CD4-positive, alpha-beta T cell treated with Interleukin-15 for 1 hour (primary cell): ENCODE data around the gene ZBTB7A.
"Not testable (repeated sequence)": the region's sequence is repeated elsewhere in the genome, so short reads cannot be mapped to it uniquely, and the experiment has no call there.

ENCODE experiments used
- DNase-seq: peaks from one replicate; pipeline ENCODE4 v3.0.0-alpha.2; 2020

The ZBTB7A gene

DNA sequence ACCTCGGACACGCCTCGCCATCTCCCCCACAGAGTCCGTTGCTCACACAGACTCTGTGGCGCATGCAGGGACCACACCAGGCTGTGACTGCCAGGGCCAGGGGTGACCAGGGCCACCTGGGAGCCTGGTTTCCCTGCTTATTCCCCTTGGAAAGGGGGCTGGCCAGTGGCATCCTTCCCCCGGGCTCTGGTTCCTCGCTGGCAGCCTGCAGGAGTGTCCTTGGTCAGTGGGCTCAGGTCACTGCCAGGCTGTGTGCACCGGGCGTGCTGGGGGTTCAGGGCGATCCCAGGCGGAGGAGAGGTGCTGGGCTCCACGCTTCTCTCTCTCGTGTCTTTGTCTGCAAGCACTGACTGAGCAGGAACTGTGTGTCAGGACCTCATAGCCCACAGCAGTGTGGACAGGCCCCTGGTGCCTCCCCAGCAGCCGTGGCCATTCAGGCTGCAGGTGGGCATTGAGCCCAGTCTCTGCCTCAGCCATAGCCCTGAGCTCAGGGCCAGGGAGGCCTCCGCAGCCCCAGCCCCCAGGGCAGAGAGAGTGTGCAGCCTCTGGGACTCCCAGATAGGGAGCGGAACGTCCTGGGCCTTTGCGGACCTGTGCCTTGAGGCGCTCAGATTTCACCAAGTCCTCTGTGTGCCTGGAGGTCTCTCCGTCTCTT lies 52.7 kb downstream of the ZBTB7A start:
- no peak for DNase-seq

DNA sequence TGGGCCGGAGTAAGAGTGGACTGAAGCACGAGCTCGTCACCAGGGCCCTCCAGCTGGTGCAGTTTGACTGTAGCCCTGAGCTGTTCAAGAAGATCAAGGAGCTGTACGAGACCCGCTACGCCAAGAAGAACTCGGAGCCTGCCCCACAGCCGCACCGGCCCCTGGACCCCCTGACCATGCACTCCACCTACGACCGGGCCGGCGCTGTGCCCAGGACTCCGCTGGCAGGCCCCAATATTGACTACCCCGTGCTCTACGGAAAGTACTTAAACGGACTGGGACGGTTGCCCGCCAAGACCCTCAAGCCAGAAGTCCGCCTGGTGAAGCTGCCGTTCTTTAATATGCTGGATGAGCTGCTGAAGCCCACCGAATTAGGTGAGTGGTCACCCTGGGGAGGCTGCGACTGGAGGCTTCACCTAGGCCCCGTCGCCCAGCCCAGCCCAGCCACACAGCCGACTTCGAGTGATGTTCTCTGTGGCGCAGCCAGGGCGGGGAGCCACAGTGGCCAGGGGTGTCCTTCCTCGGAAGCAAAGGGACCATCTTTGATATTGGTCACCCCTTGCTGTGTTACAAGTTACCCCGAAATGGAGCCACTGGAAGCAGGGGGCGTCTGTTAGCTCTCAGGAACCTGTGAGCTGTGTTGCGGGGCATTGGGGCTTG lies 53.6 kb downstream of the ZBTB7A start:
- DNase-seq = no peak

DNA sequence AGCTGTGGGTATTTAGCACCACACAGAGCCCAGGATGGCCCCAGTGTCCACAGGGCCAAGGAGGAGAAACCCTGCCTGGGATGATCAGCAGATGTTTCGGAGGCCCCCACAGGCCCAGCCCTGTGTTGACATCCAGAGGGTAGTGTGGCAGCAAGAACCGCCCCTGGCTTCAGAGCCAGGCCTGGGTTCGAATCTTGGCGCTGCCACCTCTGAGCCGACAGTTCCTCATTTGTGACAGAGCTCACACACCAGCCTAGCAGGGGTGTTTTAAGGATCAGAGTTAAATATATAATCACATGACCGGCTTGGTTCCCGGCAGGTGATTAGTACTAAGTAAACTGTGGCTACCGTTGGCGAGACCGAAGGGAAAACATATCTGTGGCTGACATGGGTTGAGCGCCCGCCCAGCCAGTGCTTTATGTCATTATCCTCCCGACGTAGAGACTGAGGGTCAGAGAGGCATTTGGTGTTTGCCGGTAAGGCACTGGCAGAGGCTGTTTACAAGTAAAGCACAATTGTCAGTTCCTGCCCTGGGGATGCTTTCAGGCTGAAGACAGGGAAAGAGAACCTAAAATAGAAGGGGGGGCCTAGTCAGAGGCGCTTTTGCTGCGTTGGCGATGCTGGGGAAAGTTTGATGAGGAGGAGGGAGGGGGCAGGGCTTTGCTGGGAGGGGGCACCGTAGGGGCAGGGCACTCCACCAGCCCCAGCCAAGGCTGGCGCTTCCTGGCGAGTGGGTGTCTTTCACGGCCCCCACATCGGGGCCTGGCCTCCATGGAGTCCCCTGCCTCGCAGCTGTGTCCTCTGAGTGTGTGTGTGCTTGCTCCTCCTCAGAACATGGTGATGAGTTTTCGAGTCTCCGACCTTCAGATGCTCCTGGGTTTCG lies 54.4 kb downstream of the ZBTB7A start:
- no peak for DNase-seq

DNA sequence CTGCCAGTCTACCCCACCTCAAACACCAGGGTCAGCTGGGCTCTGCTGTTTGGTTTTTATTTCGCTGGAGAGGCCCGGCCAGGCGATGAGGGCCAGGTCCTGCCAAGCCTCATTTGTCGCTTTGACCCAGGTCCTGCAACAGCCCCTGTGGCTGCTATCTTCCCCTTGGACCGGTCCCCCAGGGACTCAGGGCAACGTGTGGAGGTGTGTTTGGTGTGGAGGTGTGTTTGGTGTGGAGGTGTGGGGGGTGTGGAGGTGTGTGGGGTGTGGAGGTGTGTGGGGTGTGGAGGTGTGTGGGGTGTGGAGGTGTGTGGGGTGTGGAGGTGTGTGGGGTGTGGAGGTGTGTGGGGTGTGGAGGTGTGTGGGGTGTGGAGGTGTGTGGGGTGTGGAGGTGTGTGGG lies 55.3 kb downstream of the ZBTB7A start:
- not testable (repeated sequence) for DNase-seq

DNA sequence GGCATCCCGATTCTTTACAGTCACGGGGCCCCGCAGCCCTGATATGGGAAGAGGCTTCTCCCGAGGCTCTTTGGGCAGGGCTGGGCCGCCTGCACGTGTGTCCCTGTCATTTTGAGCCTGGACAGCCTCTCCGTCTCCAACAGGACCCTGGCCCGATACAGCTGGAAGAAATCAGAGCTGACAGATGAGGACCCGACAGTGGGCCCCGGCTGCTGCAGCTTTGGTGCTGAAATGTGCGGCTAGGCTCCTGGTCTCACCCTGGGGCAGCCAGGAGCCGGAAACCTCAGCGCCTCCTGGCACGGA lies 55.9 kb downstream of the ZBTB7A start:
- DNase-seq = no peak

DNA sequence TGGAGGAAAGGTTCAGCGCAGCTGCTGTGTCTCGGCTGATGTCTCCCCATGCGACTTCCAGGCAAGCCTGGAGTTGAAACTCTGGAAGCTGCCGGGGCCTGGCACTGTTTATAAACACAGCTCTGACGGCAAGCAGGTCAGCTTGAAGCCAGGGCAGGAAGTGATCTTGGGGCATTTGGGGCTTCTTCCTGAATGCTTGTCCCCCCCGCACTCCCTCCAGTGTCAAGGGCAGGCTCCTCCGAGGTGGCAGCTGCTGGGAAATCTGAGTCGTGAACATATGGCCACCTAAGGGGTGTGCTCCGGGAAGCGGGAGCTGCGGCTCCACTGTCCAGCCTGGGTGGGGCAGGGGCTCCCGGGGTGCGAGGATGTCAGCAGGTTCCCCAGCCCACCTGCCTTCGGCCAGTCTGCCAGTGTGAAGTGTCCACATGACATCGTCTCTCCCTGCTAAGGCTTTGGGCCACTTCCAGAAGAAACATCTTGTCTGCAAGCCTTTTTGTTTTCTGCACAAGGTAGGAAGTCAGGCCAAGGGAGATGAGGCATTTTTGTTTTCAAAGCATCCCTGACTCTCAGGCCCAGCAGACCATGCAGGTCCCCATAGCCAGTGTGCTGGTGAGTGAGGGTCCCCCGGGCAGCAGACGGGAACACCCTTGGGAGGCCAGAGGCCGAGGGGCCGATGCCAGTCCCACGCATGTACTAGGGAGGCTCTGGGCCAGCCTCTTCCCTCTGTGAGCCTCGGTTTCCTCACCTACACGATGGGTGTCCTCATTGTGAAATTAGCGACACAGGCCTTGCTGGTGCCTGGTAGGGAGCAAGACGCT lies 56.5 kb downstream of the ZBTB7A start:
- DNase-seq = no peak

DNA sequence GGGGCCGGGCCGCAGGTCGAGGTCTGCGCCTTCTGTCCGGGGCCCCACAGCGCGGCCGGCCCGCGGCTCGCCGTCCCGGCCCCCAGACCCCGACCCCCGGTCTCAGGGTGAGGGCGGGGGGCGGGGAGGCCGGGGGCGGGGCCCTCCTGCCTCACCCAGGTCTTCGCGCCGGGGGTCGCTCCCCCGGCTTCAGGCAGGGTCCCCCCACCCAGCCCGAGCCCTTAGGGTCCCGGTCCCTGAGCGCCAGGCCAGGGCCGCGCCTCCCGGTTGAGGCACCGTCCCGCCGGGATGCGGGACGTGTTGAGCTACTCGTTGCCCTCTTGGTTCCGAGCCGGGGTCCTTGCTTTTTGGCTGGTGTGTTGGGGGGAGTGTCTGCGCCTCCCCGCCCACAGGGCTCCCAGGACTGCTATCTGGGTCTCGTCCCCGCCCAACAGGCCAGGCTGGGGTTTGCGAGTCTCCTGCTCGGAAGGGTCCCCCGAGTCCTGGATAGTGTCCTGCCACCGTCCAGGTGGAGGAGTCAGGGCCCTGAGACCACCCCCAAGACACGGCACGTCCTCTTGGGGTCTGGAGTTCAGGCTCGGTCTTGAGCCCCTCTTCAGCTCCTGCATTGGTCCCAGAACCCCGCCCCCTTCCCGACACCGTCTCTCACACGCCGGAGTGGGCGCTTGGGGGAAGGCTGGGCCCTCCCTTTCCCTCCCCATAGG lies 58.7 kb downstream of the ZBTB7A start:
- DNase-seq = no peak

DNA sequence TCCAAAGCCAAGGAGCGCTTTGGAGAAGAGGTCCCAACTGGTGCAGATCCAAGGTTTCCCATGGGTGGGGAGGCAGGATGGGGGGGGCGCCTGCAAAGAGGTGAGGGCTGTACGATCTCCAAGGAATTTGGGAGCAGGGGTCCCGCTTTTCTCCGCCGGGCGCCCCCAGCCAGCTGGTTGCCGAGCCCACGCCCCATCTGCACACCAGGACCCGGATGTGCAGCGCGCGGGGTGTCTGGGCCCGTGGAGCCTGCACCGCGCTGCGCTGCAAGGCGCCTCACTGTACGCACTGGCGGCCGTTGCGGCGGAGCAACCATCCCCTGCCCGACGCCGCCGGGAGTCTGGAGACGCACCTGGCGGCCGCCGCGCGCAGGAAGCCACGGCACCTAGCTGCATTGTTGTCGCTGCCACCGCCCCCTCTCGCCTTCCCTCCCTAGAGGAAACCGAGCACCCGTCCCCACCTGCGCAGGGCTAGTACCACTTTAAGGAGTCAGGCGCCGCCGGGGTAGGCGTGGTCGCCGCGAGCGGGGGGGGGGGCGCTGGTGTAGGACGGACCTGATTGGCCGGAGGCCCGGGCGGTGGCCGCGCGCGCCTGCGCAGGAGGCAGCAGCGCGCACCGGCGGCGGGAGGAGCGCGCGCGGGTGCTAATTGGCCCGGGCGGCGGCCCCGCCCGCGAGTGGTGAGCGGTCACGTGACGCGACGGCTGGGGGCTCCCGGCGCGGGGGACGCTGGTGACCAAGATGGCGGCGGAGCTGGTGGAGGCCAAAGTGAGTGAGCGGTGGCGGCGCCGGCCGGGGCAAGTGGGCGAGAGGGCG lies 59.5 kb downstream of the ZBTB7A start, which contains the start of gene PIAS4:
Gene PIAS4 (plus strand): TSS at position 716 of the 815 bp plus-strand sequence. CDS start 25 bp downstream, at position 741.
- DNase-seq = peak; percentile 96

DNA sequence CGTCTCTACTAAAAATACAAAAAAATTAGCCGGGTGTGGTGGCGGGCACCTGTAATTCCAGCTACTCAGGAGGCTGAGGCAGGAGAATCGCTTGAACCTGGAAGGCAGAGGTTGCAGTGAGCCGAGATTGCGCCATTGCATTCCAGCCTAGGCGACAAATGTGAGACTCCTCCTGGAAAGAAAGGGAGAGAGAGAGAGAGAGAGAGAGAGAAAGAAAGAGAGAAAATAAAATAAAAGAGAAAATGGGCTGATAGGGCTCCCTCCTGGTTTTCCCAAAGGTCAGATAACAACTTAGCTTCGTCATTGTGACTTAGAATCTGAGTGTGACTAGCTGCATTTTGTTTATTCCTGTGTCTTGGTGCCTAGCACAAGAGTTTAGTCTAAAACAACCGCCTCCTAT lies 61.3 kb downstream of the ZBTB7A start:
- not testable (repeated sequence) for DNase-seq

DNA sequence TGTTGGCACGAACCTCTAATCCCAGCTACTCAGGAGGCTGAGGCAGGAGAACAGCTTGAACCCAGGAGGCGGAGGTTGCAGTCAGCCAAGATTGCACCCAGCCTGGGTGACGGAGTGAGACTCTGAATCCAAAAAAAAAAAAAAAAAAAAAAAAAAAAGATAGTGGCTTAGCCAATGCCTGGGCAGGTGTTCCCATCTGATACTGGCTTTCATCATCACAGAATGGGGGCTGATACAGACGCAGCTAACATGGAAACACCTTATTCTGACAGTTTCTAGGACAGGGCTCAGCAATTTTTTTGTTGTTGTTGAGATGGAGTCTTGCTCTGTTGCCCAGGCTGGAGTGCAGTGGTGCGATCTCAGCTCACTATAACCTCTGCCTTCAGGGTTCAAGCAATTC lies 65.9 kb downstream of the ZBTB7A start:
- not testable (repeated sequence) for DNase-seq

DNA sequence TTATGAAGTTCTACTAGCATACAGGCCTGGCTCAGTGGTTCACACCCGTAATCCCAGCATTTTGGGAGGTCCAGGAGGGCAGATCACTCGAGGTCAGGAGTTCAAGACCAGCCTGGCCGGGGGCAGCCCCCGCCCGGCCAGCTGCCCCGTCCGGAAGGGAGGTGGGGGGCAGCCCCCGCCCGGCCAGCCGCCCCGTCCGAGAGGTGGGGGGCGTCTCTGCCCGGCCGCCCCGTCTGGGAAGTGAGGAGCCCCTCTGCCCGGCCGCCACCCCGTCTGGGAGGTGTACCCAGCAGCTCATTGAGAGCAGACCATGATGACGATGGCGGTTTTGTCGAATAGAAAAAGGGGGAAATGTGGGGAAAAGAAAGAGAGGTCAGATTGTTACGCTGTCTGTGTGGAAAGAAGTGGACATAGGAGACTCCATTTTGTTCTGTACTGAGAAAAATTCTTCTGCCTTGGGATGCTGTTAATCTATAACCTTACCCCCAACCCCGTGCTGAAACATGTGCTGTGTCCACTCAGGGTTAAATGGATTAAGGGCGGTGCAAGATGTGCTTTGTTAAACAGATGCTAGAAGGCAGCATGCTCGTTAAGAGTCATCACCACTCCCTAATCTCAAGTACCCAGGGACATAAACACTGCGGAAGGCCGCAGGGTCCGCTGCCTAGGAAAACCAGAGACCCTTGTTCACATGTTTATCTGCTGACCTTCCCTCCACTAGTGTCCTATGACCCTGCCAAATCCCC lies 67.9 kb downstream of the ZBTB7A start:
- DNase-seq = not testable (repeated sequence)

DNA sequence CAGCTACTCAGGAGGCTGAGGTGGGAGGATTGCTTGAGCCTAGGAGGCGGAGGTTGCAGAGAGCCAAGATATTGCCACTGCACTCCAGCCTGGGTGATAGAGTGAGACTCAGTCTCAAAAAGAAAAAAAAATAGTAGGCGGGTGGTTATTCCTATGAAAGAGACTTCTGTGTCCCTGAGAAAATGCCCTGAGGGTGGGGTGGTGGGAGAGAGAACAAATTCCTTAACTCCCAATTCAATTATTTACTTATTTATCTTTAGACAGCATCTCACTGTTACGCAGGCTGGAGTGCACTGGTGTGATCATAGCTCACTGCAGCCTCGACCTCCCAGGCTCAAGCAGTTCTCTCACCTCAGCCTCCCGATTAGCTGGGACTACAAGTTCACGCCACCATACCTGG lies 71.1 kb downstream of the ZBTB7A start:
- no peak for DNase-seq
